ENCODE data around the gene CERS6. TPM values are rescaled to one million over a fixed set of nuclear protein-coding genes. Genes with fewer than 3 reads are reported as not detected.

Gene CERS6
- total and polyA plus RNA-seq, 2 experiments from 2014 or later = 8.3 to 16.0 TPM

DNA sequence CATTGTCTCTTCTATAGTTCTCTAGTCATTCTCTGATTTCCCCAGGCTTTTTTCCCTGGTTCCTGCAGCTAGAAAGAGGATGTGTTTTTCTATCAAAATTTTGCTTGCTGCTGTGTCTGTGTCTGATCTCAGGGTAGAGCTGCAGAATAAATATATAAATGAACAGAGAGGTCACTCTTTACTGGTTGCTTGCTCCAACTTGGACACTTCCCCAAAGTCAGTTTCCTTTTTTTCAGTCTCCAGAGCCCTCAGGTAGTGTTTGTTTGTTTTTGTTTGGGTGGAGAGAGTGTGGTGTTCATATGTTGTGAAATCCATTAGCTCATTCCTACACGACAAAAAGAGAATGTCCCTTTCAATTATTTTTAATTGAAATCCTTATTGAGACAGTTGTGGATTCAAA, 85.8 kb downstream of the CERS6 start:
- Histone ChIP-seq H3K27me3 (replicated peaks; ENCODE audit: insufficient read depth) (no peaks in the 10 kb centered on the region), H3K4me1 (ENCODE audit: insufficient read depth) (peaks cover 35% of the 10 kb centered on the region), H3K9me2 (ENCODE audit: insufficient read depth) (no peaks in the 10 kb centered on the region), H3K36me3 (ENCODE audit: low read depth) (no peaks in the 10 kb centered on the region), H3K4me2 (ENCODE audit: unreplicated experiment) (no peak overlapping the region), H3K9ac (no peak overlapping the region), H3K9me3 (ENCODE audit: low read depth) (no peaks in the 10 kb centered on the region), H3K79me2 (ENCODE audit: insufficient read depth) (peaks cover 40% of the 10 kb centered on the region), H3K4me3 (no peak overlapping the region), H3K27ac (no peak overlapping the region), H2AFZ (no peak overlapping the region), H3F3A (ENCODE audit: insufficient read depth) (peaks cover 42% of the 10 kb centered on the region), H4K20me1 (ENCODE audit: insufficient read depth) (no peaks in the 10 kb centered on the region)
- TF ChIP-seq EZH2phosphoT487 (IDR thresholded peaks at IDR 0.05; ENCODE audit: insufficient read depth, low read depth) = no peak
- TF ChIP-seq EZH2 (IDR thresholded peaks at IDR 0.05; ENCODE audit: insufficient read depth, poor library complexity, severe bottlenecking) = no peak
- DNase-seq = no peak
- 55 to 58% methylated on average over 1 of the region's 1 CpG for WGBS, 2 experiments (ENCODE audit: low coverage in 1 of 2, low lambda C conversion rate in 2 of 2, missing lambda C conversion rate in 2 of 2)
- in situ Hi-C loops (cut with MboI) = no loop called here

DNA sequence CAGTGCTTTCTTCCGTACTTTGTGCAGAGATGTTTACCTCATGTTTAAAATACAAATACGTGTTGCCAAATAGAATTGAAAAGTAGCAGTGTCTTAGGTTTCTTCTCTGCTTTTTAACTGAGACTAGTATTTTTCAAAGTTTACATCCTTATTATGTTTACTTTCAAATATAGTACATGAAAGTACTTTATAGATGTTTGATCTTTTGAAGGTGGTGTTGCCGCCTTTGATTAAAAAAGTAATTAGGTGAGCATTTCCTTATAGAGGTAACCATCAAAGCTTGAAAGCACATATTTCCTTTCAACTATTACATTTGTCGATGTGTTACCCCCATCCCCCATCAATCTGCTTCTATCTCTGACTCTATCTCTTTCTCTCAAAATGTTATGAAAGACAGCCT, 87.0 kb downstream of the CERS6 start:
- Histone ChIP-seq H2AFZ (no peak overlapping the region), H3K27ac (no peak overlapping the region), H3F3A (ENCODE audit: insufficient read depth) (peaks cover 34% of the 10 kb centered on the region), H3K9me3 (ENCODE audit: low read depth) (no peaks in the 10 kb centered on the region), H3K36me3 (ENCODE audit: low read depth) (no peaks in the 10 kb centered on the region), H3K9me2 (ENCODE audit: insufficient read depth) (no peaks in the 10 kb centered on the region), H3K4me3 (no peak overlapping the region), H3K27me3 (replicated peaks; ENCODE audit: insufficient read depth) (no peaks in the 10 kb centered on the region), H3K79me2 (ENCODE audit: insufficient read depth) (peaks cover 39% of the 10 kb centered on the region), H3K4me1 (ENCODE audit: insufficient read depth) (peaks cover 24% of the 10 kb centered on the region), H3K4me2 (ENCODE audit: unreplicated experiment) (no peak overlapping the region), H3K9ac (no peak overlapping the region), H4K20me1 (ENCODE audit: insufficient read depth) (no peaks in the 10 kb centered on the region)
- no peak for TF ChIP-seq EZH2 (IDR thresholded peaks at IDR 0.05; ENCODE audit: insufficient read depth, poor library complexity, severe bottlenecking)
- no peak for TF ChIP-seq EZH2phosphoT487 (IDR thresholded peaks at IDR 0.05; ENCODE audit: insufficient read depth, low read depth)
- in situ Hi-C loops (cut with MboI) = no loop called here
- 95% methylated on average over 4 of the region's 4 CpGs for WGBS, 2 experiments (ENCODE audit: low coverage in 1 of 2, low lambda C conversion rate in 2 of 2, missing lambda C conversion rate in 2 of 2)
- DNase-seq = no peak

DNA sequence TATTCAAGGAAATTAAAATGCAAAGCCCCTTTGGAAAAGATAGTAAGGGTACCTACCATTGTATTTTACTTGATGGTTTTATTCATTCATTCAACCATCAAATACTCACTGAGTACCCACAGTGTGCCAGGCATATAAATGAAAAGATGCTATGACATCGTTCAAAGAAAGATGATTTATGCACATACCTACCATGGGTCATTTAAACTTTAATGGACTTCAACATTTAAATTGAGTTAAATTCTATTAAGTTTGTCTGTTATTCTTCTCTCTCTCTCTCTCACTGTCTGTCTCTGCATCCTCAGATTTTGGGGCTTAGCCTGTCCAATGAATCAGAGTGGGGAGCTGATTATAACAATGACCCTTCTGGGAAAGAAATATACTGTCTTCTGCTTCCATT, 87.9 kb downstream of the CERS6 start:
- DNase-seq = no peak
- Histone ChIP-seq H2AFZ (no peak overlapping the region), H3K79me2 (ENCODE audit: insufficient read depth) (peaks cover 39% of the 10 kb centered on the region), H3K9me2 (ENCODE audit: insufficient read depth) (no peaks in the 10 kb centered on the region), H3F3A (ENCODE audit: insufficient read depth) (peaks cover 27% of the 10 kb centered on the region), H3K4me3 (no peak overlapping the region), H3K27ac (no peak overlapping the region), H3K36me3 (ENCODE audit: low read depth) (no peaks in the 10 kb centered on the region), H4K20me1 (ENCODE audit: insufficient read depth) (no peaks in the 10 kb centered on the region), H3K4me1 (ENCODE audit: insufficient read depth) (peaks cover 17% of the 10 kb centered on the region), H3K4me2 (ENCODE audit: unreplicated experiment) (no peak overlapping the region), H3K27me3 (replicated peaks; ENCODE audit: insufficient read depth) (no peaks in the 10 kb centered on the region), H3K9ac (no peak overlapping the region), H3K9me3 (ENCODE audit: low read depth) (no peaks in the 10 kb centered on the region)
- in situ Hi-C loops (cut with MboI) = no loop called here
- WGBS, 2 experiments (ENCODE audit: low coverage in 1 of 2, low lambda C conversion rate in 2 of 2, missing lambda C conversion rate in 2 of 2) = 95 to 96% methylated on average over 1 of the region's 1 CpG
- TF ChIP-seq EZH2 (IDR thresholded peaks at IDR 0.05; ENCODE audit: insufficient read depth, poor library complexity, severe bottlenecking) = no peak
- no peak for TF ChIP-seq EZH2phosphoT487 (IDR thresholded peaks at IDR 0.05; ENCODE audit: insufficient read depth, low read depth)

DNA sequence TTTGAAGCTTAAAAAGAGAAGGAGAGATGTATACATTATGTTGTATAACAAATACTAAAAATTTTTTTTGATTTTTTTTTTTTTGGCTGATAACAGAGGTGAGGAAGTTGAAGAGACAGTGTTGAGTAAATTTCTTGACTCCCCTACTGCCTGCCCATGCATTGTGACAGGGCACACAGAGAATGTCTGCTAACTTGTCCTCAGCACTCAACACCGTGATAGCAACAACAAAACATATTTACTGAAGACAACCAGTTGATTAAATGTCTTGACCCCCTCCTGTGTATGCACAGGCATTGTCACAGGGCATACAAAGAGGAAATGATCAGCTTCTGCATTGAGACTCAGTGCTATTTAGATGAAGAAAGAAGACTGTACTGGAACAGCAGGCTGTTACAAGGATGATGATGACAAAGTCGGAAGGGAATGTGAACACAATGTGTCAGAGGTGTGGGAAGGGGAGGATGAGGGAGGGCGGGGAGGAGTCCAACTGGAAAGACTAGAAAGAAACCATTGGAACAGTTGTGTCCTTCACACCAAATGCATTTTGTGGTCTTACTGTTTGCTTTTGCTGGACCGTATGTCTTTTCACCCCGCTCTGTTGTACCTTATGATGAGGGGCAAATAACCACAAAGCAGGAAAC, 89.5 kb downstream of the CERS6 start:
- peaks cover 17% of the 10 kb centered on the region for H3K4me1 ChIP-seq (ENCODE audit: insufficient read depth)
- TF ChIP-seq EZH2 (IDR thresholded peaks at IDR 0.05; ENCODE audit: insufficient read depth, poor library complexity, severe bottlenecking) (no peak), EZH2phosphoT487 (IDR thresholded peaks at IDR 0.05; ENCODE audit: insufficient read depth, low read depth) (0 out of 2 replicates have a peak, but pooled peaks have one; percentile 30)
- 19 to 23% methylated on average over 5 of the region's 5 CpGs for WGBS, 2 experiments (ENCODE audit: low coverage in 1 of 2, low lambda C conversion rate in 2 of 2, missing lambda C conversion rate in 2 of 2)
- in situ Hi-C loops (cut with MboI) = no loop called here
- H3K4me2 ChIP-seq (ENCODE audit: unreplicated experiment) = peak overlapping the region; percentile 60
- peaks cover 26% of the 10 kb centered on the region for H3K79me2 ChIP-seq (ENCODE audit: insufficient read depth)
- DNase-seq = peak; percentile 93
- no peaks in the 10 kb centered on the region for H3K9me3 ChIP-seq (ENCODE audit: low read depth)
- H3F3A ChIP-seq (ENCODE audit: insufficient read depth) = peaks cover 21% of the 10 kb centered on the region
- peak overlapping the region; percentile 36 for H3K4me3 ChIP-seq
- H3K9me2 ChIP-seq (ENCODE audit: insufficient read depth) = no peaks in the 10 kb centered on the region
- H3K27me3 ChIP-seq (replicated peaks; ENCODE audit: insufficient read depth) = no peaks in the 10 kb centered on the region
- peak overlapping the region; percentile 71 for H3K27ac ChIP-seq
- H3K9ac ChIP-seq = no peak overlapping the region
- peak overlapping the region; percentile 62 for H2AFZ ChIP-seq
- no peaks in the 10 kb centered on the region for H3K36me3 ChIP-seq (ENCODE audit: low read depth)
- H4K20me1 ChIP-seq (ENCODE audit: insufficient read depth) = no peaks in the 10 kb centered on the region
